ENCODE results near the gene OCEL1.

GRCh38 chr19:17216058-17216670 is 9.9 kb upstream of the OCEL1 start:
- TF ChIP-seq CTCF (IDR thresholded peaks at IDR 0.05; ENCODE audit: low read depth, low read length) (no peak), POLR2A (IDR thresholded peaks at IDR 0.05; ENCODE audit: extremely low read depth, insufficient read length) (no peak)
